ENCODE measurements around the gene LCE7A.

DNA sequence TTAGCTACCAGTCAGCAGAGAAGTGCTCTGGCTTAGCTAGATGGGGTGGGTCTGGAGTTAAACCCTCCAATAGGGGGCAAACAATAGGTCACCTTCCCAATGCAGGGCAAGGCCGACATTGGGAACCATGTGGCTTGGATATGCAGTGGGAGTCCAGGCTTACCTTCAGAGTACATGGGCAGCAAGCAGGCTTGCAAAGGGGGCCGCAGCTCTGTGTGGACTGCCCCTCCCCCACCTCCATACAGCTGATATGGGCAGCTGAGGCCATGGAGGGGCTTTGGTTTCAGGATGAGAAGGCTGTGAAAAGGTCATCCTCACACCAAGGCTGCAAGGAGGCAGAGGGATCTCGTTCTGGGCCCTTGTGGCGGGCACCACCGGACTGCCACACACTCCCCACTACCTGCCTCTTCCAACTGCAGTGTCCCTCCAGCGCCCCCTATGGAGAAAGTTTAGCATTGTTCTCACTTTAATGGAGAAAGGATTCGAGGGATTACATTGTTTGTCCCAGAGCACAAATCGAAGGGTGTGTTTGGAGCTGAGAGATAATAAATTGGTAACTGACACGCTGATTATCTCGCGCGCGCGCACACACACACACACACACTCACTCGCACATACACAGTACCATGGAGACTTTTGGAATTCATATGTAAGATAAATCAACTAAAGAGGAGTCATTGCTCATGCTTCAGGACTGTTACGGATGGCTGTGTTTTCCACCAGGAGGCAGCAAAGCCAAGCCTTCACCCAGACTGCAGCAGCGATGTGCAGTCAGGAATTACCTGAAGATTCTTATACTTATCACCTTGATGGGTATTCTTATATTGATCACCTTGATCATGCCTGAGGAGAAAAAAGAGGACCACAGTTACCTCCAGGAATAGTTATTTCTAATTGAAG lies 11.3 kb downstream of the LCE7A start:
- TF ChIP-seq EZH2 (IDR thresholded peaks at IDR 0.05; ENCODE audit: low read length, missing control alignments) (no peak), CTCF (conservative IDR thresholded peaks at IDR 0.05 in 1 of 2, IDR thresholded peaks at IDR 0.05 in 1 of 2; ENCODE audit: low read depth in 1 of 2, low read length in 2 of 2) (peak in 1 of 2 donors; percentile 67)

All from fibroblast of lung (primary cell).